Suppressor macrophage treated with lipopolysaccharide for 1 hour (primary cell): ENCODE measurements around the gene ATXN2.
"Not testable (repeated sequence)": the region's sequence is repeated elsewhere in the genome, so short reads cannot be mapped to it uniquely, and the experiment has no call there.

Experiments
- DNase-seq, 3 donors: peaks; one replicate each; pipeline ENCODE4 v3.0.0-alpha.2; 2020 to 2022

The ATXN2 gene

DNA sequence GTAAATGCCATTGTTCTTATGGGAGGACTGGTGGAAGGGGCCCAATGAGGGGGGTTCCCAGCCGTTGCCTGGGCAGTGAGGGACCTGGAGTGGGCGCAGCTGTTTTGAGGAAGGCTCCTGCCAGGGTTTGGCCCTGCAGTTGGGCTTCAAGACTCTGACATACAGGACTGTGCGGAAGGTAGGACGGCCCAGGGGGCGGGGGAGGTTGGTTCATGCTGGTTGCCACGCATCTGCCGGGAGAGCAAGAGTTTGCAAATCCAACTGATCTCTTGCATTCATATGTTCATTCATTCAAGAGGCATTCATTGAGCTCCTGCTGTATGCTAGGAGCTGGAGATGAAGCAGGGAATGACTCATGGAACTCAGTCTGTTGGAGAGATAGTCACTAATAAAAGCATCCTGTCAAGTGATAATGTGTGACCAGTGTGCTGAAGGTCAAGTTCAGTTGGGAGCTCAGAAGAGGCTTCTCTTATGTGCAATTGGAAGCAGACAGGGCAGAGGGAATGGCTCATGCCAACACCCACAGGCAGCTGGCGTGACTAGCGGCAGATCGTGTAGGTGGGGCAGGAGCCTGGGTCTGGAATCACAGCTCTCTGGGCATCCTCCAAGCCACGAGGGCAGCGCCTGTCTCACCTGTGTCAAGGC, 185.6 kb downstream of the ATXN2 start:
- peak; percentile 79 to 89 (median 81) for DNase-seq

DNA sequence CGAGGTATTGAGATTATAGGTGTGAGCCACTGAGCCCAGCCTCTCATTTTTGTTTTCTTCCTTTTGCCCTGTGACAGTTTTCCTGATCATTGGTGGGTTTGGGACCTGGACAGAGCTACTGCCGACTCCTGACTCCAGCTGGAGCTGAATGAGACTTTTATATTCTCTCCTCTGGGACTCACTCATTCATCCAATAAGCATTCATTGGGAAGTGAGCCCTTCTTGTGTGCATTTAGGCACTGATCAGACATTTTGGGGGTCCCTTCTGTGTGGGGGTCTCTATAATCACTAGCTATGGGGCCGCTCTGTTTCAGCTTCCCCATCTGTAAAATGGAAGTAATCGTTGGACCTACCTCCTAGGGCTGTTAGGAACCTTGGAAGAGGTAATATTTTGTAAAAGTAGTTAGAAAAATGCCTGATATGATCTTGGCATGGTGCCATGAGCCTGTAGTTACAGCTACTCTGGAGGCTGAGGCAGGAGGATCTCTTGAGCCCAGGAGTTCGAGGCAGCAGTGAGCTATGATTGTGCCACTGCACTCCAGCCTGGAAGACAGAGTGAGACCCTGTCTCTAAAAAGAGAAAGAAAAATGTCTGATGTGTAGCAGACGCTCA, 186.2 kb downstream of the ATXN2 start:
- DNase-seq = peak in 1 of 3 donors; percentile 32

DNA sequence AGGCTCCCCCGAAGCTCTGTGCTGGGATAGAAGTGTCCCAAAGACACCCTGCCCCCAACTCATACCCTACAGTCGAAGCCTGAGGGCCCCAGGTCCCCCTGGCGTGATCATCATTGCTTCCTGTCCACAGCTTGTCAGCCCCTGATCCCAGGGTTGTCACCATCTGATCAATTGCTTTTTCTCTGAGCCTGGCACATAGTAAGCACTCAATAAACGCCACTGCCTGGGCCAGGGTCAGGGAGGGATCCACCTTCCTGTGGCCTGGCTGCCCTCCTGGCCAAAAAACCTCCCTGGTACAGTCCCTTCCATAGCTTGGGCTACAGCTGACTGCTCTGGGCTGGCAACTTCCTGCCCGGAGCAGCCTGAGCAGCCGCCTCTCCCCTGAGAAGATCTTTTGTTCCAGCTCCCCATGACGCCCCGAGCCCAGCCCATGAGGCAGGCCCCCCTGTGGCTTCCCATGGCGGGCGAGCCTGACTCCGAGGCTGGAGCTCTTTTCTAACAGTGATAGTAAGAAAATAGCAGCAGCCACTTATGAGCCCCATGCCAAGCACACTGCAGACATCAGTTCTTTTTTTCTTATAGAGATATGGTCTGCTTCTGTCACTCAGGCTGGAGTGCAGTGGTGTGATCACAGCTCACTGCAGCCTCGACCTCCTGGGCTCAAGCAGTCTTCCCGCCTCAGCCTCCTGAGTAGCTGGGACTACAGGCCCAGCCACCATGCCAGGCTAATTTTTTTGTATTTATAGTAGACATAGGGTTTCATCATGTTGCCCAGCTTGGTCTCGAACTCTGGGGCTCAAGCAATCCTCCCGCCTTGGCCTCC, 186.9 kb downstream of the ATXN2 start:
- DNase-seq = no peak

DNA sequence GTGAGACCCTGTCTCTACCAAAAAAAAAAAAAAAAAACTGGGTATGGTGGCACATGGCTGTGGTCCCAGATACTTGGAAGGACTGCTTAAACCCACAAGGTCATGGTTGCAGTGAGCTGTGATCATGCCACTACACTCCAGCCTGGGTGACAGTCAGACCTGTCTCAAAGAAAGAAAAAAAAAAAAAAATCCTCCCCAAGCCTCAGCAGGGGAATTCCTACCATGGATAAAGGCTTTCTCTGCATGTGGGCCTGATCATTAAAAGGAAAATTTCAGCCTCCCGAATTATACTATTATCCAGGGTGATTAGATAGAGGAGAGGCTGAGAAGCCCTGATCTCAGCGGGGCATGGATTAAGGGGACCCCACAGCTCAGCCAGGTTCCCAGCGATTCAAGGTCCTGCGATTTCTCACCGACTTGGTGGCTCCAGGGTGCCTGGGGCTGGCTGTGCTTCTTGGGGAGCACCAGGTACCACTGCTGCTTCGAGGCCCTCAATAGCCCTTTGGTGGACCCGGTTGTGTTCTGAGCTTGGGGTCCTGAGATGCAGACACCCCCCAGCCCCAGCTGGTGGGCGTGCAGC, 187.8 kb downstream of the ATXN2 start:
- peak in 2 of 3 donors; percentile 45 to 56 for DNase-seq

DNA sequence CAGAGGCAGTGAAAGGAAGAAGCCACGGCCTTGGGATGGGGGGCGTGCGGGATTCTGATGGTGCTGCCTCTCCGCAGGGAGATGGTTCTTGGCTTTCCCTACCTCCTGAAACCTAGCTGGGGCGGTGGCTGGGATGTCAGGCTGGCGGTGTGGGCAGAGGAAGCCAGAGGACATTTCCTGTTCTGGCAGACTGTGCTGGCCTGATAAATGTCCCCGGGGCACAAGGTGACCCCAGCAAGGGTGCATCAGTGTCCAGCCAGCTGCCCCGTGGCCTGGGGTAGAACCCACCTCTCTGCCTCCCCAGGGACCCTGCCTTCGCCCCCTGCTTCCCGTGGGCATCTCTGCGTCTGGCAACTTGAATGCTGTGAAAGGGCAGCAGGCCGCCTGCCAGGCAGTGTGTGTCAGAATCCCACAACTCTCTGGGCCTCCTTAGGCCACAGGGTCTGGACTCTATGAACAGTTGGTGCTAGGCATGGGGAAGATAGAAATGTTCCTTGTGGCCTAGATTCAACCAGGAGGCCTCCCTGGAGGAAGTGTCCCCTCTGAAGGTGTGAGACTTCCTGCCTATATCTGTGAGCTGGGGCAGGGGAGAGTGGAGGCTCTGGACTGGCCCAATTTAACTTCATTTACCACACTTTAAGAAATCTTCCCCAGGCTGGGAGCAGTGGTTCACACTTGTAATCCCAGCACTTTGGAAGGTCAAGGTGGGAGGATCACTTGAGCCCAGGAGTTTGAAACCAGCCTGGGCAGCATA, 188.5 kb downstream of the ATXN2 start:
- no peak for DNase-seq

DNA sequence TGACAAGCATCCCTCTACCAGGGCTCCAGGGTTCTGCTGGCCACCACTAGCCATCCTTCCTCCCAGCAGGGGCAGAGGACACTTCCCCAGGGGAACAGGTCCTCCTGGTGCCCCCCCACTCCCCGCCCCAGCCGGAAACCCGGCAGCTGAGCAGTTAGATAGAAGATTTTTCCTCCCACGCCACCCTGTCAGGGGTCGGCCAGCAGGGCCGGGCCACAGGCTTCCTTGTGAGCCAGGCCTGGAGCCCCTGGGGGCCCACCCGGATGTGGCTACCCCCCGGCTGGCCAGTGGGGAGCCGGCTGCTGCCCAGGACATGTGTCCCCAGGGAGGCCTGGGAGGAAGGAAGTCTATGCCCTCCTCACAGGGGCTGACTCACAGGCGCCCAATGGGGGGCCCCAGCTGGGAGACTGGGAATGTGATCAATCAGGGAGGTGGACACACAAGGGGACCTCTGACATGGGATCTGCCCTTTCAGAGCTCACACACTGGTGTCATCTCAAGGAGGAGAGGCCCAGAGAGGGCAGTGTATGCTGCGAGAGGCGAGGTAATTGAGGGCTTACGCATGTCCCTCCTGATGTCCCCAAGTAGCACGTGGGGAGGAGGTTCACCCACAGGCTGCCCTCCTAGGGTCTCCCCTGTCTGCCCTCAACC, 189.2 kb downstream of the ATXN2 start:
- DNase-seq = peak; percentile 47 to 66 (median 55)

DNA sequence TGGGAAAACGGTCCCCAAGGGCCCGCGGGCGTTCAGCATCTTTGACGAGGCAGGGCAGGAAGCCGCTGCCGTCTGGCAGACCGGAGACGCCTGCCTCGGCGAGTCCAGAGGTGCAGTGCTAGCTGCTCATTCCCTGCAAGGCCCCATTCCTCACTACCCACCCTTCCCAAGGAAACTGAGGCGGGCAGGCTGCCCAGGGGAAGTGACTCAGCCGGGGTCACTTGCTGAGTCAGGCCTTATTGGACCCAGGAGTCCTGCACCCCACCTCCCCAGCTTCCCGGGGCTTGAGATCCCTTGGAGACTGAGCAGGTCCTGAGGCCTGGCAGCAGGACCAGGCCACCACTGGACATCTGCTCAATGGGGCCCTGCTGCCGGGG, 189.7 kb downstream of the ATXN2 start:
- no peak for DNase-seq

DNA sequence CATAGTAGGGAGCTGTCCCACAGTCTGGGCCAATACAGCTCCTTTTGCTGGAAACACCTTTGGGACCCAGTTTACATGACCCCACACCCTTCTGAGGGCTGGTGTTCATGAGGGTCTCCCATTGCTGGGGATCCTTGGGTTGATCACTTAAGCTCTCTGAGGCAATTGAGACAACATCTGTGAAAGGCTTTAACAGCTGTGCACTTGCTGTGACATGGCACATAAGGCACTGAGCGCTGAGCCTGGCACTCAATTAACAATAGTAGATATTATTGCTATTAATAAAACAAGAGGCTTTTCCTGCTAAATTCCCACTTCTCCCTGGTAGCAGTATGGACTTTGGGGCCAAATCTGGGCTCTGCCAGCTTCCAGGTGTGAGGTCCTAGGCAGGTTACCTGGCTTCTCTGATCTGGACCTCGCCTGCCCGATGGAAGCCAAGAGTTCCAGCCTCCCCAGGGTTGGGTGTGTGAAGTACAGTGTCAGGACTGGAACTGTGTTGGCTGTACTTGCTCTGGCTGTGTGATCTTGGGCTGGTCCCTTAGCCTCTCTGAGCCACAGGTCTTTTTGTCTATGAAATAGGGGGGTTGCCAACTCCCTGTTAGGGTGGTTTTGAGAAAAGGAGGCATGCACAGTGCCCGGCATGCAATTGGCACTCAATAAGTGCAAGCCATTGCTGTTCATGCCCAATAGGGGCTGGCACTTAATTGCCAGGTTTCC, 190.3 kb downstream of the ATXN2 start:
- no peak for DNase-seq

DNA sequence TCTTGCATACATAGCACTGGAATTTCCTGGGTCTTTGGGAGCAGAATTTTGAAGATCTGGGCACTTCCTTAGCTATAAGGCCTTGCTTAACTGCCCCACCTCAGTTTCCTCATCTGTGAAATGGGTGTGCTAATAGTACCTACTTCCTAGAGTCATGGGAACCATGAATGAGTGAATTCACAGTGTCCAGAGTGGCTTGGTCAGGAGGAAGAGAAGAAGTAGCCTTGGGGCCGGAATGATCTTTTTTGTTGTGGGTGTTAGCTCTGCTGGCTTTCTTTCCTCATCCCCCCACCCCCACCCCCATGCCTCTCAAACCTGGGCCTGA, 191.0 kb downstream of the ATXN2 start:
- DNase-seq = peak; percentile 79 to 82 (median 80)

DNA sequence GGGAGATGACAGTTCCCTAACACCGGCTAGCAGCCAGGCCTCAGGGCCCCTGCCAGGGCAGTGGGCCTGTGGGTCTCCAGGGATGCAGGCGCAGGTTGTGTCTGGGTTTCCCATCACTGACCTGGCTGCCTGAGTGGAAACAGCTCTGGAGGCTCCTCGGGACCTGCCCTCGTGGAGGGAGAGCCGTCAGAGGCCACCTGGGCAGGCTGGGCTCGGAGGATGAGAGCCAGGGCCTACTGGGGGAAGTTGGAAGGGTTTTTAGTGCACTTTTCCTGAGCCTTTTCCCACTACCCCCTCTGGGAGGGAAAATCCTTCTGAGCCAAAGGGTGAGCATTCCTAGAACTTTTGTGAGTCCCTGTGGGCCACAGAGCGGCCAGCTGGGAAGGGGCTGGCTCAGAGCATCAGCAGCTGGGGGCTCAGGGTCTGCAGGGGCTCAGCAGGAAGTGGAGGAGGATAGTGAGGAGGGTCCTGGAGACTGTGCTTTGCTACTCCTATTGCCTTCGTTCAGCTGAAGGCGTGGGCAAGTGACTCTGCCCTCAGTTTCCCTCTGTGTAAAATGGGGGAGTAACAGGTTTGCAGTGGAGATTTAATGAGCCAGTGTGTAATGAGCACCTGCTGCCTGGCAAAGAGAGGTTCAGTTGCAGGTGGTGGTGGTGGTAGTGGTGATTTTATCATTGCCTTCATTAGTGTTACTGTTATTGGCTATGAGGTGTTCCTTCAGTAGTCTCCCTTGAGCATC, 191.6 kb downstream of the ATXN2 start:
- DNase-seq = no peak

DNA sequence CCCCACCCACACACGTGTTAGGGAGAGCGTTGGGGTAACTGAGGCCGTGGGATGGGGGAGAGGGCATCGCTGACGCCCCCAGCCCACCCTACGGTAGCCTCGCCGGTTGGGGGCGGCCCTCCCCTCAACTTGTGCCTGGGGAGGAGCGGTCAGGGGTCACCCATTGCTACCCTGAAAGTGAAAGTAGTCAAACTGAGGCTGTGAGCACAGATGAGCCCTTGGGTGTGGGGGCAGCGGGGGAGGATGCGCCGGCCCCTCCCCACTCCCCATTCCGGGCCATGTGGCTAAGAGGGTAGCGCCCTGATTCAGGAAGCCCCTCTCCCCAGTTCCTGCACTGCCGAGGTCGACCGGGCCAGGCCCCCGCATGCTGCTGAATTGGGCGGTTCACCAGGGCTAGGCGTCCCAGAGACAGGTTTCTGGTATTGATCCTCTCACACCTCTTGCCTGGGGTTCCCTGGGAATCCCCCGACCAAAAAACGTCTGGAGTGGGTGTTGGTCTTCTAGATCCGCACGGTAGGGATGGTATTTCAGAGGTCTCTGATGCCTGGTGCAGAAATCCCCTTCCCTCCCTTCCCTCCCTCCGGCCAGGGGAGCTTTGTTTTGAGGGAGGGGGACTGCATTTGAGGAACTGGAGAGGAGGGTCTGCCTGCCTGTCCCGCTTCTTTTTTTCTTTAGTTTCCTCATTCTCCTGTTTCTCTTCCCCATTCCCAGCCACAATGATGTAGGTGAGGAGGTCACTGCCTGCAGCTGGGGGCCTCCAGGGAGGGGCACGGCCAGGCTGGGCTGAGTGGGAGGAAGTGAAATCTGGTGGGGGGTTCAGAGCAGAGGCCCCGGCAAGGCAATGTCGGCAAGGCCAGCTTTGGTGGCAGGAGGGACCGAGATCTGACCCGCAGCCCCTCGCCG, 192.4 kb downstream of the ATXN2 start:
- peak; percentile 60 to 83 (median 82) for DNase-seq

DNA sequence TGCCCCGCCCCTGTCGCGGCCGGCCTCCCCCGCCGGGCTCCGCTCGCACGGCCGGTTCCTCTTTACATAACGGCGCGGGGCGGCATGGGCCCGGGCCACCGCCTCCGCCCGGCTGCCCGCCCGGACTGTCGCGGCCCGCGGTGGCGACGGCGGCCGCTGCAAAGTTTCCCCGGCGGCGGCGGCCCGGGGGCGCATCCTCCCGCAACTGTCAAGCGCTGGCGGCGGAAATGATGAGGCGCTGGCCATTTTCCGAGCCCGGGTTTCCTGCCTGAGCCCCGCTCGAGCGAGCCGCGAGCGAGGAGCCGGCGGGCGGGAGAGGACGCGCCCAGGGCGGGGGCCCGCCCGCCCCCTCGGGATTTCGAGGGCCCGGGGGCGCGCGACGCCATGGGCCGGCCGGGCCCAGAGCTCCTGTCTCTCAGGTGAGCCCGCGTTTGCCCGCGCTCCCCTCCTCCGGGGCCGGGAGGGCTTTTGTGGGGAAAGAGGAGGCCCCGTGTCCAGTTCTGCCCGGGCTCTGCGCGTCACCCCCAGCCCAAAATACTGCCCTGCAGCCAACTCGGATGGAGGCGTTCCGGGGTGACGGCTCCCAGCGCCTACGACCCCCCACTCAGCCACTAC, 193.1 kb downstream of the ATXN2 start, which contains the start of gene SH2B3:
TSS of gene SH2B3 (plus strand) at position 65 of the 615 bp plus-strand sequence. CDS start 12,223 bp downstream, outside the sequence.
- peak in 1 of 3 donors; percentile 24 for DNase-seq

DNA sequence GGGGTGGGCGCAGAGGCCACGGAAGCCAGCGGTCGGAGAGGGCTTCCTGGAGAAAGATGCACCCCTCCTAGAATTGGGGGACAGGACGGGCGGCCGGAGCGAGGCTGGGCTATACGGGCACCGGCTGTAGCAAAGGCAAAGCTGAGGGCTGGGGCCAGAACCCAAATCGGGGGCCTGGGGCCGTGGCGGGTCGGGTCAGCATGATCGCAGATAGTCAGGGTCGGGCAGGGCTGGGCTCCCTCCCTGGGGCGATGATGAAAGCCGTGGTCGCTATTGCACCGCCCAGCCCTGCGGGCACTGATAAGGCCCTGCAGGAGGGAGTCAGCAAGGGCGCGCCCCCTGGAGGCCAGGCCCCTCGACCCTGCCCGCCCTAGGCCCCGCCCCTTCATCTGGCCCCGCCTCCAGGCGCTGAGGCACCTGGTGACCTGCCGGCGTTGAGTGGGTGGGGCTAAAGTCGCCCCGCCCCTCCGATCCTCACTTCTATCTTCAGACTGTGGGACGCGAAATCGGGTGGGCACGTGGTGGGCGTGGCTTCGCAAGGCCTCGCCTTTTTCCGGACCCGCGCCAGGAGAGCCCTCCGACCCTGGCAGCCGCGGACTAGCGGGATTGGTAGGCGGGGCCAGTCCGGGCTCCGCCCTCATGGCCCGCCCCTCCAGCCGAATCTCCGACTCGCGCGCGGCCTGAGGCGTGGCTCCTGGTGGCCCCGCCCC, 193.8 kb downstream of the ATXN2 start:
- DNase-seq = peak; percentile 96 to 98 (median 98)

DNA sequence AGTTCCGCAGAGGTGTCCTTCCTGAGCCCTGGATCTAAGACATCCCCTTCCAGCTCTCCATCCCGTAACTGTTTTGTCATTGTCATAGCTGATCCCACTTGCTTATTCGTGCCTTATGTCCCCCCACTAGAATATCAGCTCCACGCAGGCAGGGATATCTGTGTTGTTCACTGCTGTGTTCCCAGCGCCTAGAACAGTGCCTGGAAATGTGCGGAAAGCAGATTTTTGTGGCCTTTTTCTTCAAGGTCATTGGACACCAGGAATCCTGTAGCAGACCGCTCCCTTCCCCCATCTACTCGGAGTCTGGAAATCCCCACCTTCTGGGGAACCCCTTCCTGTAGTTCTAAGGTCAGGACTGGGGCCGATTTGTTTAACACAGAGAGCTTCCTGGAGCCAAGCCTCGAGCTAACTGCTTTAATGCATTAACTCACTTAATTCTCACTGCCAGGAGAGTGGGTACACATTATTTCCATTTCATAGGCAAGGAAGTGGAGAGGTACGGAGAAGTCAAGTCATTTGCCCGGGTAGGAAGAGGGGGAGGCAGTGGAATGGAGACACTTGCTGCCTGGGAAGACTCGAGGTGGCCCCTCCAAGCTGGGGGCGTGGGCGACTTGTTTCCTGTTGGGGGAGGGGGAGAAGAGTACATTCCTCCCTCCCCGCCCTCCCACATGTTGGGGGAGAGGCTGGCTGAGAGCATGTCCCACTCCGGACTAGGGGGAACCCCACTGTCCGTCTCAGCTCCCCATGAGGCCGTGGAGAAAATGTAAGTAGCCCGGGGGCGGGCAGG, 194.6 kb downstream of the ATXN2 start:
- peak; percentile 76 to 87 (median 84) for DNase-seq

DNA sequence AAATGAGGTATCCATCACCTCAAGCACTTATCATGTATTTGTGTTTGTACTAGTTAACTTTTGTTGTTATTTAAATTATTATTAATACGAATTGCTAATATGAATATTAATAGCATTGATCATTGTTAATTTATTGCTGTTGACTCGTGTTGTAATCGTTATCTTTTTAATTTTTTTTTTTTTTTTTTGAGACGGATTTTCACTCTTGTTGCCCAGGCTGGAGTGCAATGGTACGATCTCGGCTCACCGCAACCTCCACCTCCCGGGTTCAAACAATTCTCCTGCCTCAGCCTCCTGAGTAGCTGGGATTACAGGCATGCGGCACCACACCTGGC, 196.7 kb downstream of the ATXN2 start:
- DNase-seq = not testable (repeated sequence)
